ENCODE data around the gene GLRA3. TPM values are rescaled to one million over a fixed set of nuclear protein-coding genes. Genes with fewer than 3 reads are reported as not detected.

GLRA3 gene
- total and polyA plus RNA-seq, 10 of the 15 experiments (the other 5 are each of a cell fraction or from before 2014, with no cell fraction given), result not detected

- ChIA-PET CTCF (no interaction called here), POLR2A (no interaction called here), SMC1A (ENCODE audit: uncharacterized antibody, unreplicated experiment) (no interaction called here), RAD21 (ENCODE audit: unreplicated experiment) (no interaction called here)
- Histone ChIP-seq H3K27ac (ENCODE audit: control insufficient read depth, insufficient read depth) (no peak overlapping the region), H3K36me3 (ENCODE audit: control insufficient read depth in 2 of 2, insufficient read depth in 2 of 2, low read length in 1 of 2) (no peaks in the 10 kb centered on the region), H3K9me3 (replicated peaks; ENCODE audit: control insufficient read depth, insufficient read depth, low read length) (no peaks in the 10 kb centered on the region), H3K79me2 (ENCODE audit: control insufficient read depth, insufficient read depth, low read length) (no peaks in the 10 kb centered on the region), H2AFZ (ENCODE audit: control insufficient read depth, low read depth, low read length) (no peak overlapping the region), H4K20me1 (ENCODE audit: control insufficient read depth, insufficient read depth) (no peaks in the 10 kb centered on the region), H3K4me2 (ENCODE audit: control insufficient read depth, insufficient read depth) (no peak overlapping the region), H3K27me3 (replicated peaks in 1 of 2; ENCODE audit: control insufficient read depth in 2 of 2, insufficient read depth in 2 of 2, low read length in 1 of 2) (no peaks in the 10 kb centered on the region), H3K4me1 (ENCODE audit: control insufficient read depth, insufficient read depth, low read length) (no peaks in the 10 kb centered on the region), H3K9ac (ENCODE audit: control insufficient read depth, insufficient read depth, low read length) (no peak overlapping the region), H3K4me3 (no peak overlapping the region)
- DNase-seq (ENCODE audit: low read depth, low spot score) (no peak), ATAC-seq (no peak), FAIRE-seq (no peak)
- in situ Hi-C loops (cut with MboI), result no loop called here
- BruUV-seq (replicated peaks), result no TSS peak
- intact Hi-C loops (cut with micrococcal nuclease; ENCODE audit: unreplicated experiment), result no loop called here
- WGBS (ENCODE audit: insufficient coverage, insufficient replicate concordance, low lambda C conversion rate, missing lambda C conversion rate), result 5% methylated on average over 2 of the region's 2 CpGs
- TF ChIP-seq PKNOX1 (IDR thresholded peaks at IDR 0.05) (no peak), ZNF207 (IDR thresholded peaks at IDR 0.05; ENCODE audit: borderline replicate concordance) (no peak), ZNF592 (IDR thresholded peaks at IDR 0.05) (no peak), REST (IDR thresholded peaks at IDR 0.05; ENCODE audit: low read depth, low read length) (no peak), PML (IDR thresholded peaks at IDR 0.05; ENCODE audit: low read length) (no peak), NFIC (IDR thresholded peaks at IDR 0.05; ENCODE audit: low read depth, low read length) (no peak), RAD21 (IDR thresholded peaks at IDR 0.05; ENCODE audit: insufficient read depth, low read depth, low read length) (no peak), ATF3 (IDR thresholded peaks at IDR 0.05; ENCODE audit: borderline replicate concordance, extremely low read depth, low read depth, low read length) (no peak), ZNF622 (IDR thresholded peaks at IDR 0.05) (no peak), YY1 (IDR thresholded peaks at IDR 0.05; ENCODE audit: low read depth, low read length) (no peak), GABPA (IDR thresholded peaks at IDR 0.05; ENCODE audit: low read depth) (no peak), CHD2 (IDR thresholded peaks at IDR 0.05; ENCODE audit: borderline replicate concordance, low read depth, low read length) (no peak), SMAD5 (IDR thresholded peaks at IDR 0.05; ENCODE audit: low read depth) (no peak)
Measured at GRCh38 chr4:174813292-174813691, 15.8 kb downstream of the GLRA3 start.
